CD4-positive, alpha-beta T cell (primary cell): ENCODE results near the gene GCK. TPM values are rescaled to one million over a fixed set of nuclear protein-coding genes. Genes with fewer than 3 reads are reported as not detected.

Source experiments
- ATAC-seq: fragments of 200-7000 bp; cut with Tn5 transposase; one replicate; pipeline ENCODE4 v1.10.0; 2022; ENCODE audit warnings: mild to moderate bottlenecking; ENCODE audit not compliant: poor library complexity
- CTCF ChIA-PET: fragments of 350-600 bp; sonication (Branson Sonifier 250); formaldehyde crosslinking; loops from one replicate; lab custom pipeline; 2021; ENCODE audit warnings: antibody characterized with exemption, inconsistent platforms; lab: Charles Lee
- POLR2A ChIA-PET: fragments of 350-600 bp; sonication (Branson Sonifier 250); formaldehyde crosslinking; loops from one replicate; lab custom pipeline; 2021; ENCODE audit warnings: antibody characterized with exemption, inconsistent platforms; lab: Charles Lee
- DNase-seq, 14 experiments: peaks; one replicate each; pipeline ENCODE4 v3.0.0-alpha.2; 2013 to 2020; ENCODE audit warnings: mixed read lengths in 2 of 14
- H3K27ac ChIP-seq, 2 donors: one replicate each; pipeline versions ENCODE4 v1.5.1 to v1.7.0; 2013; ENCODE audit warnings: low read length in 2 of 2, low read depth in 1 of 2, mild to moderate bottlenecking in 1 of 2
- H3K27me3 ChIP-seq, 2 experiments: 1 replicate in 1 of 2; 2 replicates in 1 of 2; pipeline versions ENCODE4 v1.6.1 to v1.7.0; 2013; ENCODE audit warnings: low read length in 2 of 2, control low read depth in 1 of 2, mild to moderate bottlenecking in 1 of 2, moderate library complexity in 1 of 2; ENCODE audit not compliant: insufficient read depth in 2 of 2, control insufficient read depth in 1 of 2
- H3K36me3 ChIP-seq: one replicate; pipeline ENCODE4 v1.6.1; 2013; ENCODE audit warnings: low read length, control low read depth; ENCODE audit not compliant: insufficient read depth
- H3K4me1 ChIP-seq: one replicate; pipeline ENCODE4 v1.6.1; 2013; ENCODE audit warnings: low read length, control low read depth; ENCODE audit not compliant: insufficient read depth
- H3K4me3 ChIP-seq: one replicate; pipeline ENCODE4 v1.5.1; 2013; ENCODE audit warnings: mild to moderate bottlenecking, low read length, moderate library complexity
- H3K9me3 ChIP-seq, 2 experiments: 1 replicate in 1 of 2; 2 replicates in 1 of 2; pipeline versions ENCODE4 v1.6.1 to v1.7.0; 2013; ENCODE audit warnings: low read length in 2 of 2, mild to moderate bottlenecking in 2 of 2, control low read depth in 1 of 2, moderate library complexity in 1 of 2; ENCODE audit not compliant: control insufficient read depth in 1 of 2, insufficient read depth in 1 of 2
- H3K27ac Mint-ChIP-seq: one replicate; pipeline ENCODE4 v1.8.0; 2020; ENCODE audit warnings: mixed read lengths
- H3K27me3 Mint-ChIP-seq: one replicate; pipeline ENCODE4 v1.8.0; 2021; ENCODE audit warnings: mixed read lengths
- H3K36me3 Mint-ChIP-seq: one replicate; pipeline ENCODE4 v1.8.0; 2021; ENCODE audit warnings: low read depth, mixed read lengths
- H3K4me1 Mint-ChIP-seq: one replicate; pipeline ENCODE4 v1.8.0; 2021; ENCODE audit warnings: low read depth, mixed read lengths
- H3K4me3 Mint-ChIP-seq: one replicate; pipeline ENCODE4 v1.8.0; 2020; ENCODE audit warnings: mild to moderate bottlenecking, mixed read lengths
- H3K9me3 Mint-ChIP-seq: one replicate; pipeline ENCODE4 v1.8.0; 2020; ENCODE audit warnings: mixed read lengths
- intact Hi-C, 2 experiments: fragments of 100-400 bp; cut with DNase I in 1 of 2; cut with micrococcal nuclease in 1 of 2; formaldehyde crosslinking; loops; one replicate each; pipeline versions ENCODE4 v1.15.1 to v1.9.0; 2023 to 2025; cut with DNase I, micrococcal nuclease
- total RNA-seq, 174 experiments: library from RNA in 2 of 174; stranded (reverse) in 2 of 174; gene quantifications; one replicate each; pipeline ENCODE4 v1.2.3 and lab custom pipeline; 2021 to 2026
- TF ChIP-seq, protein P1 (sequence below): fragments of 200-600 bp; IDR thresholded peaks from one replicate; pipeline ENCODE4 v1.8.0; 2022; ENCODE audit warnings: antibody characterized with exemption, mild to moderate bottlenecking

Gene GCK
- total RNA-seq, 2 experiments from 2014 or later, result 0.47 to 0.71 TPM

DNA sequence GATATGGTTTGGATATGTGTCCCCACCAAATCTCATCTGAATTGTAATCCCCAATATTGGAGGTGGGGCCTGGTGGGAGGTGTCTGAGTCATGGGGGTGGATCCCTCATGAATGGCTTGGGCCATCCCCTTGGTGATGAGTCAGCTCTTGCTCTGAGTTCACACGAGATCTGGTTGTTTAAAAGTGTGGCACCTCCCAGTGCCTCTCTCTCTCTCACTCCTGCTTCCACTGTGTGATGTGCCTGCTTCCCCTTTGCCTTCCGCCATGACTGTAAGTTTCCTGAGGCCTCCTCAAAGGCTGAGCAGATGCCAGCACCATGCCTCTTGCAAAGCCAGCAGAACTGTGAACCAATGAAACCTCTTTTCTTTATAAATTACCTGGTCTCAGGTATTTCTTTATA is 4.8 kb upstream of the GCK start:
- peaks cover 21% of the 10 kb centered on the region for H3K27me3 Mint-ChIP-seq
- CTCF ChIA-PET, result no interaction called here
- H3K36me3 ChIP-seq, result no peaks in the 10 kb centered on the region
- no peak overlapping the region for H3K4me3 Mint-ChIP-seq
- H3K9me3 Mint-ChIP-seq, result no peaks in the 10 kb centered on the region
- peaks cover 0 to 7% of the 10 kb centered on the region in 2 experiments for H3K27me3 ChIP-seq
- TF ChIP-seq, protein P1, sequence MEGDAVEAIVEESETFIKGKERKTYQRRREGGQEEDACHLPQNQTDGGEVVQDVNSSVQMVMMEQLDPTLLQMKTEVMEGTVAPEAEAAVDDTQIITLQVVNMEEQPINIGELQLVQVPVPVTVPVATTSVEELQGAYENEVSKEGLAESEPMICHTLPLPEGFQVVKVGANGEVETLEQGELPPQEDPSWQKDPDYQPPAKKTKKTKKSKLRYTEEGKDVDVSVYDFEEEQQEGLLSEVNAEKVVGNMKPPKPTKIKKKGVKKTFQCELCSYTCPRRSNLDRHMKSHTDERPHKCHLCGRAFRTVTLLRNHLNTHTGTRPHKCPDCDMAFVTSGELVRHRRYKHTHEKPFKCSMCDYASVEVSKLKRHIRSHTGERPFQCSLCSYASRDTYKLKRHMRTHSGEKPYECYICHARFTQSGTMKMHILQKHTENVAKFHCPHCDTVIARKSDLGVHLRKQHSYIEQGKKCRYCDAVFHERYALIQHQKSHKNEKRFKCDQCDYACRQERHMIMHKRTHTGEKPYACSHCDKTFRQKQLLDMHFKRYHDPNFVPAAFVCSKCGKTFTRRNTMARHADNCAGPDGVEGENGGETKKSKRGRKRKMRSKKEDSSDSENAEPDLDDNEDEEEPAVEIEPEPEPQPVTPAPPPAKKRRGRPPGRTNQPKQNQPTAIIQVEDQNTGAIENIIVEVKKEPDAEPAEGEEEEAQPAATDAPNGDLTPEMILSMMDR, result no peak
- no peaks in the 10 kb centered on the region for H3K9me3 ChIP-seq
- POLR2A ChIA-PET, result no interaction called here
- no peak overlapping the region for H3K4me3 ChIP-seq
- no peak overlapping the region for H3K27ac Mint-ChIP-seq
- intact Hi-C loops, result no loop called here
- no peaks in the 10 kb centered on the region for H3K4me1 ChIP-seq
- ATAC-seq, result no peak
- peaks cover 4% of the 10 kb centered on the region for H3K4me1 Mint-ChIP-seq
- peak in 1 of 14 experiments; percentile 17 for DNase-seq
- no peaks in the 10 kb centered on the region for H3K36me3 Mint-ChIP-seq
- H3K27ac ChIP-seq, result no peak overlapping the region

DNA sequence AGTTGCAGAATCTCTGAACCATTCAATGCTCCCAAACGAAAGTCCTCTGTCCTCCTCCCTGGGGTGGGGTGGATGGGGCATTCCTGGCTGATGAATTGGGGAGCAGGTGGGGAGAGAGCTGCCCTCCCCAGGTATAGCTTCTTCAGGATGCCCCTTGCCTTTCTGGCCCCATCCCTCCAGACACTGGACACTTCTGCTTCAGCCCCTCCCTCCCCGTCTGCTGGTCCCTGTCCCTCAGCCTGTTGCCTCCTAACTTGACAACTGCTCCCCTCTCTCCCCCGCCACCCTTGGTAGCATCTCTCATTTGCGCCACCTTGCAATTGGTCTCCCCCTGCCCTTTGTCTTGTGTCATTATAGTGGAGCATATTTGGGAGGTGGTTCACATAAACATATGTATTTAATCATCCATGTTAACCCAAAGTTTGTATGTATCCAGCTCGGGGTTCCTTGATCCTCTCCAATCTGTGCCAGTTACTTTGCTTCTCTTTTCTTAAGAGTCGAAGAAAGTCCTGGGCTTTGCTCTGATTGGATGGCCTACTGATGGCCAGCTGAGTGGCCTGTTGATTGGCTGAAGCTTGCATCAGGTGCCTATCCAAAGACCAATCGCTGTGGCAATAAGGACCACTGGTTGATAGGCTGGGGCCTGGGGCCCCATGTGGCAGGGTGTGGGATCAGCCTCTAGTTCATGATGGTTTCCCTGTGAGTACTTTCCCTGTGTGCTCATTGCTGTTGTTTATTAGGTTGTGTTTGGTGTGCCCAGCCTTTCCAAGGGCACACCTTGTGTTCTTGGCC is 4.0 kb upstream of the GCK start:
- no peak overlapping the region for H3K4me3 ChIP-seq
- intact Hi-C loops, result no loop called here
- Mint-ChIP-seq H3K27me3 (peaks cover 21% of the 10 kb centered on the region), H3K4me3 (peak overlapping the region; percentile 22), H3K9me3 (no peaks in the 10 kb centered on the region), H3K27ac (no peak overlapping the region), H3K4me1 (peaks cover 4% of the 10 kb centered on the region), H3K36me3 (no peaks in the 10 kb centered on the region)
- peaks cover 0 to 7% of the 10 kb centered on the region in 2 experiments for H3K27me3 ChIP-seq
- H3K9me3 ChIP-seq, result no peaks in the 10 kb centered on the region
- H3K36me3 ChIP-seq, result no peaks in the 10 kb centered on the region
- H3K4me1 ChIP-seq, result no peaks in the 10 kb centered on the region
- peak in 1 of 14 experiments; percentile 16 for DNase-seq
- POLR2A ChIA-PET, result no interaction called here
- no peak overlapping the region for H3K27ac ChIP-seq
- TF ChIP-seq, protein P1, result no peak
- CTCF ChIA-PET, result no interaction called here
- no peak for ATAC-seq

DNA sequence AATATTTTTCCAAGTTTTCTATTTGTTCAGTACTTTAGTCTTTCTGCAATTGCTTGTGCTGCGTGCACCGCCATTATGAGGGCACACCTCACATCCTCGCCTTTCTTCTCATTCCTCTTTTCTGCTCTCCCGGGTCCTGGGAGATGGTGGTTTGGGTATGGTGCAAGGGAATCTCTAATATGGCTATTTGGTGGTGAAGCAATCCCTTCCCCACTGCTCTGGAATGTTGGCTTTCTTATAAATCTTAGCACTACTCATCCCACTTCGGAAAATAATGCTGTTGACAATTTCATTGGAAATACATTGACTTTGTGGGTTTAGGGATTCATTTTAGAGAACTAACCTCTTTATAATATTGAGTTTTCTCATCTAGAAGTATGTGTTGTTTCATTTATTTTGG is 1.9 kb upstream of the GCK start:
- H3K27me3 ChIP-seq, result no peaks in the 10 kb centered on the region
- no peaks in the 10 kb centered on the region for H3K36me3 ChIP-seq
- CTCF ChIA-PET, result no interaction called here
- H3K9me3 ChIP-seq, result no peaks in the 10 kb centered on the region
- POLR2A ChIA-PET, result no interaction called here
- H3K36me3 Mint-ChIP-seq, result no peaks in the 10 kb centered on the region
- no peaks in the 10 kb centered on the region for H3K9me3 Mint-ChIP-seq
- ATAC-seq, result no peak
- TF ChIP-seq, protein P1, result no peak
- intact Hi-C loops, result no loop called here
- no peak overlapping the region for H3K27ac ChIP-seq
- peak in 1 of 14 experiments; percentile 0 for DNase-seq
- H3K4me1 Mint-ChIP-seq, result no peaks in the 10 kb centered on the region
- H3K4me1 ChIP-seq, result no peaks in the 10 kb centered on the region
- peaks cover 10% of the 10 kb centered on the region for H3K27me3 Mint-ChIP-seq
- H3K4me3 Mint-ChIP-seq, result no peak overlapping the region
- H3K4me3 ChIP-seq, result no peak overlapping the region
- no peak overlapping the region for H3K27ac Mint-ChIP-seq
